Lung (tissue), 12 donors: ENCODE results near the gene MIS18A. TPM values are rescaled to one million over a fixed set of nuclear protein-coding genes. Genes with fewer than 3 reads are reported as not detected.

Source experiments
- ATAC-seq: fragments of 200-7000 bp; cut with Tn5 transposase; one replicate; pipeline ENCODE4 v1.9.1; 2020; ENCODE audit warnings: moderate number of reproducible peaks; ENCODE audit not compliant: insufficient read depth, low FRiP score
- DNase-seq, 3 donors: peaks; one replicate each; pipeline ENCODE4 v3.0.0-alpha.2; 2013 to 2017
- H3K27ac ChIP-seq, 2 donors: one replicate each; pipeline ENCODE4 v1.5.1; 2013; ENCODE audit warnings: mild to moderate bottlenecking in 2 of 2, moderate library complexity in 2 of 2, control low read depth in 1 of 2, inconsistent platforms in 1 of 2, low read depth in 1 of 2, low read length in 1 of 2
- H3K27me3 ChIP-seq, 3 donors: one replicate each; pipeline ENCODE4 v1.5.1; 2013; ENCODE audit warnings: low read length in 2 of 3; ENCODE audit not compliant: control insufficient read depth in 3 of 3, insufficient read depth in 3 of 3
- H3K36me3 ChIP-seq, 4 donors: one replicate each; pipeline ENCODE4 v1.5.1; 2013; ENCODE audit warnings: low read length in 4 of 4, mild to moderate bottlenecking in 1 of 4, moderate library complexity in 1 of 4; ENCODE audit not compliant: control insufficient read depth in 4 of 4, insufficient read depth in 4 of 4
- H3K4me1 ChIP-seq, 5 donors: one replicate each; pipeline ENCODE4 v1.5.1; 2013; ENCODE audit warnings: low read length in 5 of 5, mild to moderate bottlenecking in 2 of 5, moderate library complexity in 1 of 5; ENCODE audit not compliant: control insufficient read depth in 5 of 5, insufficient read depth in 5 of 5
- H3K4me3 ChIP-seq: one replicate; pipeline ENCODE4 v1.5.1; 2013; ENCODE audit warnings: mild to moderate bottlenecking, control low read depth, moderate library complexity
- H3K9ac ChIP-seq, 2 donors: one replicate each; pipeline ENCODE4 v1.5.1; 2013; ENCODE audit warnings: low read length in 2 of 2, control low read depth in 1 of 2; ENCODE audit not compliant: insufficient read depth in 1 of 2
- H3K9me3 ChIP-seq, 4 donors: one replicate each; pipeline ENCODE4 v1.5.1; 2013; ENCODE audit warnings: low read length in 3 of 4, mild to moderate bottlenecking in 1 of 4, moderate library complexity in 1 of 4; ENCODE audit not compliant: control insufficient read depth in 4 of 4, insufficient read depth in 3 of 4
- CTCF ChIP-seq: IDR thresholded peaks from 2 replicates; pipeline ENCODE4 v1.5.1; 2012; ENCODE audit warnings: mild to moderate bottlenecking; ENCODE audit errors: control extremely low read depth, extremely low read depth
- WGBS, 2 donors: extraction: QIAGEN DNeasy Blood & Tissue Kit; methylation state at CpG; one replicate each; pipeline ENCODE4 v1.1.7; 2013; 5-methylcytosine and 5-hydroxymethylcytosine counted together
- polyA plus RNA-seq, 2 donors: library from polyadenylated mRNA; stranded (reverse); fragments of 200-250 nt; gene quantifications; one replicate each; pipeline ENCODE4 v1.2.1, GENCODE V29; 2013
- total RNA-seq, 2 donors: library from RNA; depleted of rRNA in 1 of 2; stranded (reverse); fragments of >200 nt in 1 of 2; gene quantifications; one replicate each; pipeline ENCODE4 v1.2.1, GENCODE V29; 2014 to 2021
- donor health status: control.
- donor health status: control.
- donor health status: Bipolar disorder and iron deficiency.
- donor health status: healthy.
- donor health status: DM: yes; HTN: yes; CAD: no.

The MIS18A gene
- total and polyA plus RNA-seq, 4 donors: 5.0 to 8.5 (median 6.1) TPM

- ATAC-seq: no peak
- DNase-seq: no peak
- Histone ChIP-seq H3K4me1 (no peaks in the 10 kb centered on the region), H3K9me3 (no peaks in the 10 kb centered on the region), H3K27ac (no peak overlapping the region), H3K4me3 (no peak overlapping the region), H3K9ac (no peak overlapping the region), H3K36me3 (peaks cover 14 to 63% (median 36%) of the 10 kb centered on the region in 4 donors), H3K27me3 (no peaks in the 10 kb centered on the region)
- WGBS, 2 donors: 94 to 96% methylated on average over 19 to 22 of the region's 22 CpGs
- no peak for TF ChIP-seq CTCF
These were observed 37.7 kb upstream of the MIS18A start for GRCh38 chr21:32316361-32317215.

- WGBS, 2 donors: 92 to 97% methylated on average over 14 of the region's 14 CpGs
- H3K27ac ChIP-seq: no peak overlapping the region
- no peak overlapping the region for H3K4me3 ChIP-seq
- peaks cover 13 to 62% (median 29%) of the 10 kb centered on the region in 4 donors for H3K36me3 ChIP-seq
- no peak for TF ChIP-seq CTCF
- no peaks in the 10 kb centered on the region for H3K9me3 ChIP-seq
- ATAC-seq (no peak), DNase-seq (no peak)
- H3K4me1 ChIP-seq: no peaks in the 10 kb centered on the region
- H3K27me3 ChIP-seq: no peaks in the 10 kb centered on the region
- H3K9ac ChIP-seq: no peak overlapping the region
These were observed 36.8 kb upstream of the MIS18A start for GRCh38 chr21:32315511-32316281.

- 95 to 97% methylated on average over 16 of the region's 16 CpGs for WGBS, 2 donors
- ATAC-seq: no peak
- Histone ChIP-seq H3K9me3 (no peaks in the 10 kb centered on the region), H3K36me3 (peaks cover 11 to 54% (median 23%) of the 10 kb centered on the region in 4 donors), H3K27ac (no peak overlapping the region), H3K27me3 (no peaks in the 10 kb centered on the region), H3K9ac (no peak overlapping the region), H3K4me3 (no peak overlapping the region), H3K4me1 (no peaks in the 10 kb centered on the region)
- no peak for TF ChIP-seq CTCF
- DNase-seq: no peak
These were observed 36.0 kb upstream of the MIS18A start for GRCh38 chr21:32314806-32315205.
